MM.1S (cell line): ENCODE measurements around the gene RSRP1.
"Not testable (repeated sequence)": the region's sequence is repeated elsewhere in the genome, so short reads cannot be mapped to it uniquely, and the experiment has no call there.

ENCODE experiments used
- DNase-seq: peaks from one replicate; pipeline ENCODE4 v3.0.0-alpha.2; 2015
- H2AFZ ChIP-seq: fragments of 300-600 bp; sonication (generic); 2 replicates; pipeline ENCODE4 v1.6.0; 2016; ENCODE audit warnings: antibody characterized with exemption, low read length
- H3F3A ChIP-seq: fragments of 300-600 bp; sonication (generic); 2 replicates; pipeline ENCODE4 v1.6.1; 2016; ENCODE audit warnings: mild to moderate bottlenecking, antibody characterized with exemption, low read length, moderate library complexity, mixed read lengths; ENCODE audit not compliant: insufficient read depth
- H3K27ac ChIP-seq: fragments of 300-600 bp; sonication (generic); 2 replicates; pipeline ENCODE4 v1.5.1; 2016; ENCODE audit warnings: mild to moderate bottlenecking, low read length
- H3K27me3 ChIP-seq: fragments of 300-600 bp; sonication (generic); replicated peaks from 2 replicates; pipeline ENCODE4 v1.6.0; 2016; ENCODE audit warnings: low read length; ENCODE audit not compliant: insufficient read depth
- H3K36me3 ChIP-seq: fragments of 300-600 bp; sonication (generic); replicated peaks from 2 replicates; pipeline ENCODE4 v1.6.1; 2016; ENCODE audit warnings: mild to moderate bottlenecking, low read length, mixed read lengths; ENCODE audit not compliant: insufficient read depth
- H3K4me1 ChIP-seq: fragments of 300-600 bp; sonication (generic); 2 replicates; pipeline ENCODE4 v1.6.1; 2016; ENCODE audit warnings: low read length, mixed read lengths
- H3K4me2 ChIP-seq: fragments of 300-600 bp; sonication (generic); 2 replicates; pipeline ENCODE4 v1.6.0; 2016; ENCODE audit warnings: low read depth, low read length
- H3K4me3 ChIP-seq: fragments of 300-600 bp; sonication (generic); 2 replicates; pipeline ENCODE4 v1.5.1; 2016; ENCODE audit warnings: low read length, mixed read lengths
- H3K79me2 ChIP-seq: fragments of 300-600 bp; sonication (generic); 2 replicates; pipeline ENCODE4 v1.6.1; 2016; ENCODE audit warnings: mixed run types, low read length, mixed read lengths
- H3K9ac ChIP-seq: fragments of 300-600 bp; sonication (generic); 2 replicates; pipeline ENCODE4 v1.6.1; 2016; ENCODE audit warnings: low read length, mixed read lengths
- H3K9me2 ChIP-seq: fragments of 300-600 bp; sonication (generic); replicated peaks from 2 replicates; pipeline ENCODE4 v1.6.1; 2016; ENCODE audit warnings: mild to moderate bottlenecking, low read length, mixed read lengths; ENCODE audit not compliant: insufficient read depth
- H3K9me3 ChIP-seq: fragments of 300-600 bp; sonication (generic); replicated peaks from 2 replicates; pipeline ENCODE4 v1.6.1; 2016; ENCODE audit warnings: mild to moderate bottlenecking, low read length, mixed read lengths; ENCODE audit not compliant: insufficient read depth
- H4K20me1 ChIP-seq: fragments of 300-600 bp; sonication (generic); 2 replicates; pipeline ENCODE4 v1.6.1; 2016; ENCODE audit warnings: mild to moderate bottlenecking, low read length, moderate library complexity, mixed read lengths; ENCODE audit not compliant: insufficient read depth

The RSRP1 gene

GRCh38 chr1:25287164-25287563 is 39.9 kb upstream of the RSRP1 start:
- not testable (repeated sequence) for H3K36me3 ChIP-seq, H2AFZ ChIP-seq, H3K9ac ChIP-seq, H3K9me2 ChIP-seq, H3K27me3 ChIP-seq, H3K79me2 ChIP-seq, DNase-seq, H3K4me3 ChIP-seq, H3K9me3 ChIP-seq, H3K4me1 ChIP-seq, H3K4me2 ChIP-seq, H3F3A ChIP-seq, H4K20me1 ChIP-seq, H3K27ac ChIP-seq

GRCh38 chr1:25285862-25286261 is 38.6 kb upstream of the RSRP1 start:
- not testable (repeated sequence) for H3K4me2 ChIP-seq, H3K9me2 ChIP-seq, H3K4me3 ChIP-seq, DNase-seq, H3K9me3 ChIP-seq, H3K9ac ChIP-seq, H3K4me1 ChIP-seq, H3F3A ChIP-seq, H3K79me2 ChIP-seq, H3K27me3 ChIP-seq, H3K27ac ChIP-seq, H2AFZ ChIP-seq, H3K36me3 ChIP-seq, H4K20me1 ChIP-seq

- H3K79me2 ChIP-seq, H3K9me3 ChIP-seq, H3F3A ChIP-seq, H3K4me3 ChIP-seq, H3K36me3 ChIP-seq, H3K27ac ChIP-seq, H3K9me2 ChIP-seq, H4K20me1 ChIP-seq, DNase-seq, H3K4me1 ChIP-seq, H3K27me3 ChIP-seq, H3K4me2 ChIP-seq, H3K9ac ChIP-seq, H2AFZ ChIP-seq: not testable (repeated sequence)
Measured at GRCh38 chr1:25279693-25280111, 32.4 kb upstream of the RSRP1 start.

DNA sequence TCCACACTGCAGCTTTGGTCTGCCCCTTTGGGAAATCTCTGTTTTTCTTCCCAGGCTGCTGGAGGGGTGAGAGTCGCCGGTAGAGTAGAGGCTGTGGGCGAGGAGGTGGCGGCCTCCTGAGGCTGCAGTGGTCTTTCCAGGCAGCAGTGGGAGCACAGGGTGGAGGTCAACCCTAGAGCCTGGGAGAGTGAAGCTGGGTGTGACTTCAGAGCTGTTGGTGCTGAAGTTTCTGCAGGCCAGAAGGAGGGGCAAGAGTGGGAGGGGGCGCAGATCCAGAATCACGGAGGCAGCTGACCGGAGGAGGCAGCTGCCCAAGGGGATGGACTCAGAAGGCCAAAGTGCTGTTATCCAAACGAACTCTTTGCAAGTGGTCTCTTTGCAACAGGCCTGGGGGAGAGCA is 31.5 kb upstream of the RSRP1 start:
- not testable (repeated sequence) for H3K27ac ChIP-seq, H3K4me1 ChIP-seq, H3K9ac ChIP-seq, H3K4me2 ChIP-seq, H3K27me3 ChIP-seq, H3K4me3 ChIP-seq, H3K36me3 ChIP-seq, DNase-seq, H3K79me2 ChIP-seq, H3K9me2 ChIP-seq, H2AFZ ChIP-seq, H3F3A ChIP-seq, H4K20me1 ChIP-seq, H3K9me3 ChIP-seq

GRCh38 chr1:25278358-25278757 is 31.1 kb upstream of the RSRP1 start:
- not testable (repeated sequence) for H4K20me1 ChIP-seq, H3K9ac ChIP-seq, H3F3A ChIP-seq, H3K4me1 ChIP-seq, H3K4me3 ChIP-seq, H3K27me3 ChIP-seq, H3K36me3 ChIP-seq, H3K9me2 ChIP-seq, H2AFZ ChIP-seq, DNase-seq, H3K4me2 ChIP-seq, H3K27ac ChIP-seq, H3K9me3 ChIP-seq, H3K79me2 ChIP-seq

- H3K36me3 ChIP-seq, H4K20me1 ChIP-seq, H3K4me3 ChIP-seq, H3K9ac ChIP-seq, DNase-seq, H3K9me3 ChIP-seq, H3K4me2 ChIP-seq, H3K4me1 ChIP-seq, H3K79me2 ChIP-seq, H3F3A ChIP-seq, H3K27me3 ChIP-seq, H3K9me2 ChIP-seq, H2AFZ ChIP-seq, H3K27ac ChIP-seq: not testable (repeated sequence)
Measured at GRCh38 chr1:25277295-25277694, 30.0 kb upstream of the RSRP1 start.

GRCh38 chr1:25275648-25276047 is 28.4 kb upstream of the RSRP1 start:
- H3K9me3 ChIP-seq, H3F3A ChIP-seq, H3K4me3 ChIP-seq, H2AFZ ChIP-seq, H4K20me1 ChIP-seq, H3K4me2 ChIP-seq, H3K27ac ChIP-seq, H3K9ac ChIP-seq, H3K36me3 ChIP-seq, H3K9me2 ChIP-seq, H3K27me3 ChIP-seq, H3K4me1 ChIP-seq, DNase-seq, H3K79me2 ChIP-seq: not testable (repeated sequence)

GRCh38 chr1:25272238-25272637 is 25.0 kb upstream of the RSRP1 start, which contains the start of gene RHD:
RHD (plus strand) TSS chr1:25272509; CDS start chr1:25272548, 39 bp downstream.
- DNase-seq, H3K4me3 ChIP-seq, H3K9me3 ChIP-seq, H3K9me2 ChIP-seq, H3K4me2 ChIP-seq, H4K20me1 ChIP-seq, H3F3A ChIP-seq, H3K27me3 ChIP-seq, H3K9ac ChIP-seq, H3K79me2 ChIP-seq, H3K27ac ChIP-seq, H3K4me1 ChIP-seq, H3K36me3 ChIP-seq, H2AFZ ChIP-seq: not testable (repeated sequence)
